ENCODE measurements around the gene RPL10. TPM values are rescaled to one million over a fixed set of nuclear protein-coding genes. Genes with fewer than 3 reads are reported as not detected.

RPL10 gene
- total and polyA plus RNA-seq, 9 of the 15 experiments (the other 6 are each of a cell fraction or from before 2014, with no cell fraction given) = 3,774 to 7,600 (median 5,014) TPM

GRCh38 chrX:154401045-154401799, 3.0 kb downstream of the RPL10 start:
- H3K79me2 ChIP-seq (ENCODE audit: control insufficient read depth, insufficient read depth, low read length) = peaks cover 42% of the 10 kb centered on the region
- DNase-seq (ENCODE audit: extremely low read depth in 1 of 4, low spot score in 3 of 4) = peak in 1 of 4 experiments; percentile 67
- H3K4me3 ChIP-seq = no peak overlapping the region; the same call in 1 of the 2 replicates
- no TSS peak for BruUV-seq (replicated peaks)
- H3K4me2 ChIP-seq (ENCODE audit: insufficient read depth, low read length) = peak overlapping the region; percentile 20
- H3K9ac ChIP-seq (ENCODE audit: insufficient read depth in 1 of 2, low read depth in 2 of 2, low read length in 2 of 2) = peak overlapping the region in 1 of 2 experiments; percentile 16; a peak in 1 of 4 replicates
- no peaks in the 10 kb centered on the region; the same call in 1 of the 2 replicates for H3K9me3 ChIP-seq (replicated peaks; ENCODE audit: control insufficient read depth, insufficient read depth, low read depth, low read length)
- H3K36me3 ChIP-seq (ENCODE audit: control insufficient read depth, insufficient read depth, low read length) = peaks cover 35% of the 10 kb centered on the region
- H3K27me3 ChIP-seq (ENCODE audit: control insufficient read depth in 2 of 2, insufficient read depth in 2 of 2, low read length in 2 of 2) = no peaks in the 10 kb centered on the region
- intact Hi-C loops (cut with micrococcal nuclease) (no loop called here), in situ Hi-C loops (cut with MboI) (loop anchor here (10.0 kb wide), 1 partner anchor 134 kb away; no protein-coding TSS in a partner anchor)
- peaks cover 5 to 22% of the 10 kb centered on the region in 2 experiments; a peak in 3 of 5 replicates for H3K4me1 ChIP-seq (replicated peaks in 1 of 2; ENCODE audit: control insufficient read depth in 2 of 2, insufficient read depth in 2 of 2, low read length in 2 of 2)
- H2AFZ ChIP-seq (ENCODE audit: low read depth, low read length) = no peak overlapping the region
- peak; percentile 55 for ATAC-seq
- CTCF ChIA-PET (ENCODE audit: low intra/inter-chr PET ratio) = interaction anchor here (3.3 kb wide), 1 partner anchor 133 kb away, joined by 17 read pairs; no protein-coding TSS in a partner anchor
- peak overlapping the region; percentile 48; the same call in 2 of the 3 replicates for H3K27ac ChIP-seq (ENCODE audit: extremely low read depth, low read depth, low read length)
- H3K9me1 ChIP-seq (ENCODE audit: control insufficient read depth, insufficient read depth, low read length) = no peaks in the 10 kb centered on the region
- POLR2A ChIA-PET = interaction anchor here (0.6 to 6.0 kb wide), 18 partner anchors 9 to 317 kb away, joined by 3 to 85 read pairs (median 4); partner anchors contain the start of genes ATP6AP1, DNASE1L1, EMD and FAM3A
- H4K20me1 ChIP-seq (replicated peaks; ENCODE audit: control insufficient read depth, insufficient read depth, low read length) = peaks cover 13% of the 10 kb centered on the region
- peak; percentile 84 for FAIRE-seq
- 32% methylated on average over 4 of the region's 6 CpGs for WGBS (ENCODE audit: insufficient coverage, low coverage, missing lambda C conversion rate)
- TF ChIP-seq, protein P1, sequence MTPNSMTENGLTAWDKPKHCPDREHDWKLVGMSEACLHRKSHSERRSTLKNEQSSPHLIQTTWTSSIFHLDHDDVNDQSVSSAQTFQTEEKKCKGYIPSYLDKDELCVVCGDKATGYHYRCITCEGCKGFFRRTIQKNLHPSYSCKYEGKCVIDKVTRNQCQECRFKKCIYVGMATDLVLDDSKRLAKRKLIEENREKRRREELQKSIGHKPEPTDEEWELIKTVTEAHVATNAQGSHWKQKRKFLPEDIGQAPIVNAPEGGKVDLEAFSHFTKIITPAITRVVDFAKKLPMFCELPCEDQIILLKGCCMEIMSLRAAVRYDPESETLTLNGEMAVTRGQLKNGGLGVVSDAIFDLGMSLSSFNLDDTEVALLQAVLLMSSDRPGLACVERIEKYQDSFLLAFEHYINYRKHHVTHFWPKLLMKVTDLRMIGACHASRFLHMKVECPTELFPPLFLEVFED (CRISPR knock-in tag; conservative IDR thresholded peaks at IDR 0.05) = peak; percentile 94
- no peak for TF ChIP-seq ZNF780A (CRISPR knock-in tag; IDR thresholded peaks at IDR 0.05)
- TF ChIP-seq THAP12 (CRISPR knock-in tag; IDR thresholded peaks at IDR 0.05) = no peak
- TF ChIP-seq, protein P2, sequence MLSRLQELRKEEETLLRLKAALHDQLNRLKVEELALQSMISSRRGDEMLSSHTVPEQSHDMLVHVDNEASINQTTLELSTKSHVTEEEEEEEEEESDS (CRISPR knock-in tag; IDR thresholded peaks at IDR 0.05) = no peak
- no peak for TF ChIP-seq CXXC5 (CRISPR knock-in tag; IDR thresholded peaks at IDR 0.05)
- TF ChIP-seq POLR2B (IDR thresholded peaks at IDR 0.05; ENCODE audit: low read depth, partially characterized antibody) = peak; percentile 94
- no peak for TF ChIP-seq KDM4B (IDR thresholded peaks at IDR 0.05; ENCODE audit: borderline replicate concordance in 2 of 2, low read depth in 1 of 2)
- TF ChIP-seq NR1H2 (CRISPR knock-in tag; IDR thresholded peaks at IDR 0.05) = peak; percentile 35; the same call in 1 of the 2 replicates
- no peak for TF ChIP-seq PHB (CRISPR knock-in tag; IDR thresholded peaks at IDR 0.05)
- TF ChIP-seq SMARCC2 (IDR thresholded peaks at IDR 0.05; ENCODE audit: low read depth) = no peak
- TF ChIP-seq AFF1 (IDR thresholded peaks at IDR 0.05; ENCODE audit: low read depth in 1 of 2, partially characterized antibody in 2 of 2) = no peak
- TF ChIP-seq HIVEP1 (CRISPR knock-in tag; IDR thresholded peaks at IDR 0.05) = no peak
- no peak for TF ChIP-seq MCM2 (IDR thresholded peaks at IDR 0.05; ENCODE audit: low read depth)

All from K562 (cell line).